ENCODE measurements around the gene EPHB6. TPM values are rescaled to one million over a fixed set of nuclear protein-coding genes. Genes with fewer than 3 reads are reported as not detected.

EPHB6 gene
- total and polyA plus RNA-seq, 7 experiments from 2014 or later = 9.8 to 110 (median 65.7) TPM

DNA sequence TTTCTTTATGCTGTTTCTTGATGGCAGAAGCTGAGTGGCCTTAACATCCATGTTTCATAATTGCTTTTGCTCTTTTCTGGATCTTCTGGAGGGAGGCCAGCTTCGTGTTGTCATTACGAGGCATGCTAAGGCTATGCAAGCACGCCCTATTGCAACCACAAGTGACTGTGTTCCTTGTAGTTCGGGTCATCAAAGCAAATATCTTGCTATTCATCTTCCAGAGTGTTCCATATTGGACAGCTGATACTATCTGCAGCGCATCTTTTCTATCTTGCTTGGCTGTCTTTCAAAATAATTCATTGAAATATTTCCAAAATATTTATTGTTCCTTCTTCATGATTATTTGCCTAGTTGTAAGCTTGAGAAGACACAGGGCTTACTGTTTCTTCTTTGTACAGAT lies 5.0 kb downstream of the EPHB6 start:
- peaks cover 13 to 42% (median 32%) of the 10 kb centered on the region in 7 donors for H3K4me1 Mint-ChIP-seq
- POLR2A ChIA-PET = interaction anchor here (0.6 to 10.8 kb wide), 2 partner anchors 50 to 413 kb away, joined by 3 to 133 read pairs; no protein-coding TSS in a partner anchor
- H3K4me1 ChIP-seq (ENCODE audit: control insufficient read depth in 2 of 2, insufficient read depth in 2 of 2, low read length in 2 of 2) = peaks cover 0 to 12% of the 10 kb centered on the region in 2 donors
- no peaks in the 10 kb centered on the region for H3K27me3 ChIP-seq (ENCODE audit: control insufficient read depth in 2 of 2, insufficient read depth in 2 of 2, low read length in 2 of 2)
- H3K27ac ChIP-seq (ENCODE audit: low read depth, low read length) = no peak overlapping the region
- peaks cover 0 to 12% (median 0%) of the 10 kb centered on the region in 5 donors for H3K36me3 Mint-ChIP-seq
- no peak for DNase-seq
- H3K27me3 Mint-ChIP-seq = peaks cover 0 to 21% (median 0%) of the 10 kb centered on the region in 5 donors
- H3K9me3 Mint-ChIP-seq = no peaks in the 10 kb centered on the region
- H3K36me3 ChIP-seq (ENCODE audit: control insufficient read depth in 2 of 3, insufficient read depth in 3 of 3, low read length in 3 of 3) = peaks cover 0 to 26% (median 0%) of the 10 kb centered on the region in 3 experiments
- ATAC-seq = no peak
- H3K9me3 ChIP-seq (ENCODE audit: control insufficient read depth in 2 of 3, low read length in 3 of 3) = no peaks in the 10 kb centered on the region
- no peak overlapping the region for H3K4me3 Mint-ChIP-seq
- CTCF ChIA-PET = interaction anchor here (0.6 to 2.2 kb wide), 4 partner anchors 21 to 355 kb away, joined by 3 to 5 read pairs (median 4); no protein-coding TSS in a partner anchor
- intact Hi-C loops (cut with micrococcal nuclease) = no loop called here
- peak overlapping the region in 5 of 9 donors; percentile 7 to 81 (median 52) for H3K27ac Mint-ChIP-seq
- H3K4me3 ChIP-seq (ENCODE audit: low read length) = no peak overlapping the region

DNA sequence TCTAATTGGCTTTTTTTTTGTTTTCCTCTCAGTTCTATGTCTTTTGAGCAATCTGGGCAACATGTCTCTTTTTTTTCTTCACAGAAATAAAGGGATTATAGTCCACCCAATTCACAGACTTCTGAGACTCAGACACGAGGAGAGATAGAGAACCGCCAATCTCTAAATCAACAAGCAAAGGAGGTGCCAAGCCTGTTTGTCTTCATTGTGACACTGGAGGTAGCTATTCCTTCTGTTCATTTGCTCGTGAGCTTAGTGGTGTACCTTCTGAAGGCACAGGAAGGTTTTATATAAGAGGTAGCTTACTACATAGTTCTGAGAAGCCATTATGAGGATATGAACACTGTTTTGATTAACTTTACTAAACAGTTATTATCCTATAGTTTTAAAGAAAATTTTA lies 6.1 kb downstream of the EPHB6 start:
- ATAC-seq (no peak), DNase-seq (peak in 1 of 9 donors; percentile 15)
- POLR2A ChIA-PET = interaction anchor here (0.9 to 10.8 kb wide), 2 partner anchors 9 to 51 kb away, joined by 3 to 133 read pairs; no protein-coding TSS in a partner anchor
- Histone ChIP-seq H3K4me1 (ENCODE audit: control insufficient read depth in 2 of 2, insufficient read depth in 2 of 2, low read length in 2 of 2) (peaks cover 0 to 4% of the 10 kb centered on the region in 2 donors), H3K36me3 (ENCODE audit: control insufficient read depth in 2 of 3, insufficient read depth in 3 of 3, low read length in 3 of 3) (peaks cover 0 to 26% (median 0%) of the 10 kb centered on the region in 3 experiments), H3K27ac (ENCODE audit: low read depth, low read length) (no peak overlapping the region), H3K4me3 (ENCODE audit: low read length) (no peak overlapping the region), H3K27me3 (ENCODE audit: control insufficient read depth in 2 of 2, insufficient read depth in 2 of 2, low read length in 2 of 2) (no peaks in the 10 kb centered on the region), H3K9me3 (ENCODE audit: control insufficient read depth in 2 of 3, low read length in 3 of 3) (no peaks in the 10 kb centered on the region)
- H3K9me3 Mint-ChIP-seq = no peaks in the 10 kb centered on the region
- no peak overlapping the region for H3K4me3 Mint-ChIP-seq
- peak overlapping the region in 6 of 9 donors; percentile 9 to 78 (median 42) for H3K27ac Mint-ChIP-seq
- CTCF ChIA-PET = interaction anchor here (1.0 to 1.2 kb wide), 3 partner anchors 20 to 48 kb away, joined by 3 to 5 read pairs (median 4); no protein-coding TSS in a partner anchor
- intact Hi-C loops (cut with micrococcal nuclease) = no loop called here
- H3K4me1 Mint-ChIP-seq = peaks cover 8 to 42% (median 29%) of the 10 kb centered on the region in 7 donors
- peaks cover 0 to 13% (median 0%) of the 10 kb centered on the region in 5 donors for H3K36me3 Mint-ChIP-seq
- peaks cover 0 to 17% (median 0%) of the 10 kb centered on the region in 5 donors for H3K27me3 Mint-ChIP-seq

DNA sequence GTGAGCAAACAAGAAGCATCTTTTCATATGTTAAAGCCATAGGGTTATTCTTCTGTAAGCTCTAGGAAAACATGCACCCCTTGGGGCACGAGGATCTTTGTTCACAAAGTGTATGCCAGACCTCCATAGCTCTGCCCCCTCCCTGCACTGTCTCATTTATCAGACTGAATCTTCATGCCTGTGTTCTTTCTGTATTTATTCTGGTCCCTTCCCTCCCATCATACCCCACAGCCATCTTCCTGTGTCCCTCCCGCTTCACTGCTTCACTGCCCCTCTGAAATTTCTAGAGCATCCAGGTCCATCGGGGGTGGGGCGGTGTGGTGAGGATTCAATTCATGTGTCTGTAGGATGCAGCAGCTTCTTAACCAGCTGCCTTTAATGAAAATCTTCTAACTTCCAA lies 7.5 kb downstream of the EPHB6 start:
- no peak overlapping the region for H3K4me3 ChIP-seq (ENCODE audit: low read length)
- H3K4me1 ChIP-seq (ENCODE audit: control insufficient read depth in 2 of 2, insufficient read depth in 2 of 2, low read length in 2 of 2) = no peaks in the 10 kb centered on the region
- H3K27me3 ChIP-seq (ENCODE audit: control insufficient read depth in 2 of 2, insufficient read depth in 2 of 2, low read length in 2 of 2) = no peaks in the 10 kb centered on the region
- peaks cover 0 to 9% (median 0%) of the 10 kb centered on the region in 5 donors for H3K27me3 Mint-ChIP-seq
- DNase-seq = no peak
- ChIA-PET POLR2A (interaction anchor here (0.6 to 10.8 kb wide), 3 partner anchors 52 to 77 kb away, joined by 3 to 133 read pairs (median 3); no protein-coding TSS in a partner anchor), CTCF (interaction anchor here (1.2 kb wide), 1 partner anchor 9 kb away, joined by 3 read pairs; no protein-coding TSS in a partner anchor)
- H3K36me3 Mint-ChIP-seq = peaks cover 0 to 13% (median 0%) of the 10 kb centered on the region in 5 donors
- H3K9me3 Mint-ChIP-seq = no peaks in the 10 kb centered on the region
- H3K36me3 ChIP-seq (ENCODE audit: control insufficient read depth in 2 of 3, insufficient read depth in 3 of 3, low read length in 3 of 3) = peaks cover 0 to 30% (median 0%) of the 10 kb centered on the region in 3 experiments
- peak overlapping the region in 7 of 9 donors; percentile 18 to 76 (median 39) for H3K27ac Mint-ChIP-seq
- no peak for ATAC-seq
- H3K4me1 Mint-ChIP-seq = peaks cover 0 to 30% (median 18%) of the 10 kb centered on the region in 7 donors
- H3K4me3 Mint-ChIP-seq = no peak overlapping the region
- intact Hi-C loops (cut with micrococcal nuclease) = no loop called here
- no peaks in the 10 kb centered on the region for H3K9me3 ChIP-seq (ENCODE audit: control insufficient read depth in 2 of 3, low read length in 3 of 3)
- H3K27ac ChIP-seq (ENCODE audit: low read depth, low read length) = no peak overlapping the region

DNA sequence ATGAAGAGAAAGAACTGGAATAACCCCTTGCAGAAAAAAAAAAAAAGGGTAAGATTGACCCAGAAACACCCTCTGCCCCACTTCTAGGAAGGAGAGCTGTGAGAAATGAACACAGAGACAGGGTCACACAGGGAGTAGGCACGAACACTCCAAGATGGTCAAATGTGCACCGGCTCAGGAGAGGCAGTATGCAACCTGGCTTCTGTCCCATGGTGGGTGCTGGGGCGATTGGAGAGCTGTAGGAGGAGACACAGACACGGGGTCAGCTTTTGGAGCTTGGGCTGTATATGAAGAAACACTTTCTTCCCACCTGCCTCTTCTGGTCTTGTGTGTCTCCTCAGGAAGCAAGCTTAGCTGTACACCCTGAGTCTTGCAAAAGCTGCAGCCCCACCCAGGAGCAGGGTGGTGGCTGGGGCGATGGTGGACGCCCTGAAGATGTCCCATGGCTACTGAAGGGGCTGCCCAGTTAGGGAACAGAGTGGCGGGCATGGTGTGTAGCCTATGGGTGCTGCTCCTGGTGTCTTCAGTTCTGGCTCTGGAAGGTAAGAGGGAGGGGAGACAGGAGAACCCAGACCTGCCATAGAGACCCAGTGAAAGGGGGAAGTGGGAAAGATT lies 8.0 kb downstream of the EPHB6 start:
- Mint-ChIP-seq H3K9me3 (no peaks in the 10 kb centered on the region), H3K4me3 (peak overlapping the region in 1 of 10 donors; percentile 14), H3K27ac (peak overlapping the region in 6 of 9 donors; percentile 19 to 49 (median 38)), H3K4me1 (peaks cover 0 to 25% (median 15%) of the 10 kb centered on the region in 7 donors), H3K36me3 (peaks cover 0 to 13% (median 0%) of the 10 kb centered on the region in 5 donors), H3K27me3 (peaks cover 0 to 9% (median 0%) of the 10 kb centered on the region in 5 donors)
- Histone ChIP-seq H3K4me1 (ENCODE audit: control insufficient read depth in 2 of 2, insufficient read depth in 2 of 2, low read length in 2 of 2) (no peaks in the 10 kb centered on the region), H3K27me3 (ENCODE audit: control insufficient read depth in 2 of 2, insufficient read depth in 2 of 2, low read length in 2 of 2) (no peaks in the 10 kb centered on the region), H3K27ac (ENCODE audit: low read depth, low read length) (no peak overlapping the region), H3K4me3 (ENCODE audit: low read length) (no peak overlapping the region), H3K9me3 (ENCODE audit: control insufficient read depth in 2 of 3, low read length in 3 of 3) (no peaks in the 10 kb centered on the region), H3K36me3 (ENCODE audit: control insufficient read depth in 2 of 3, insufficient read depth in 3 of 3, low read length in 3 of 3) (peaks cover 0 to 30% (median 0%) of the 10 kb centered on the region in 3 experiments)
- intact Hi-C loops (cut with micrococcal nuclease) = no loop called here
- CTCF ChIA-PET = interaction anchor here (1.2 kb wide), 1 partner anchor 9 kb away, joined by 3 read pairs; no protein-coding TSS in a partner anchor
- no peak for DNase-seq
- no peak for ATAC-seq
- POLR2A ChIA-PET = interaction anchor here (0.6 to 10.8 kb wide), 3 partner anchors 53 to 77 kb away, joined by 3 to 133 read pairs (median 3); no protein-coding TSS in a partner anchor

DNA sequence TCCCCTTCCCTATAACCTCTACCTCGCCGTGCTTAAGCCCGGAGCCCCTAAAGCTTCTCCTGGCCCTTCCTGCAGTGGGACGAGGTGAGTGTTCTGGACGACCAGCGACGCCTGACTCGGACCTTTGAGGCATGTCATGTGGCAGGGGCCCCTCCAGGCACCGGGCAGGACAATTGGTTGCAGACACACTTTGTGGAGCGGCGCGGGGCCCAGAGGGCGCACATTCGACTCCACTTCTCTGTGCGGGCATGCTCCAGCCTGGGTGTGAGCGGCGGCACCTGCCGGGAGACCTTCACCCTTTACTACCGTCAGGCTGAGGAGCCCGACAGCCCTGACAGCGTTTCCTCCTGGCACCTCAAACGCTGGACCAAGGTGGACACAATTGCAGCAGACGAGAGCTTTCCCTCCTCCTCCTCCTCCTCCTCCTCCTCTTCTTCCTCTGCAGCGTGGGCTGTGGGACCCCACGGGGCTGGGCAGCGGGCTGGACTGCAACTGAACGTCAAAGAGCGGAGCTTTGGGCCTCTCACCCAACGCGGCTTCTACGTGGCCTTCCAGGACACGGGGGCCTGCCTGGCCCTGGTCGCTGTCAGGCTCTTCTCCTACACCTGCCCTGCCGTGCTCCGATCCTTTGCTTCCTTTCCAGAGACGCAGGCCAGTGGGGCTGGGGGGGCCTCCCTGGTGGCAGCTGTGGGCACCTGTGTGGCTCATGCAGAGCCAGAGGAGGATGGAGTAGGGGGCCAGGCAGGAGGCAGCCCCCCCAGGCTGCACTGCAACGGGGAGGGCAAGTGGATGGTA lies 9.2 kb downstream of the EPHB6 start:
- Mint-ChIP-seq H3K36me3 (peaks cover 0 to 13% (median 0%) of the 10 kb centered on the region in 5 donors), H3K9me3 (no peaks in the 10 kb centered on the region), H3K4me3 (no peak overlapping the region), H3K27me3 (peaks cover 0 to 6% (median 0%) of the 10 kb centered on the region in 5 donors), H3K4me1 (peaks cover 0 to 17% (median 11%) of the 10 kb centered on the region in 7 donors), H3K27ac (peak overlapping the region in 1 of 9 donors; percentile 34)
- Histone ChIP-seq H3K4me1 (ENCODE audit: control insufficient read depth in 2 of 2, insufficient read depth in 2 of 2, low read length in 2 of 2) (no peaks in the 10 kb centered on the region), H3K36me3 (ENCODE audit: control insufficient read depth in 2 of 3, insufficient read depth in 3 of 3, low read length in 3 of 3) (peaks cover 0 to 41% (median 0%) of the 10 kb centered on the region in 3 experiments), H3K27me3 (ENCODE audit: control insufficient read depth in 2 of 2, insufficient read depth in 2 of 2, low read length in 2 of 2) (no peaks in the 10 kb centered on the region), H3K9me3 (ENCODE audit: control insufficient read depth in 2 of 3, low read length in 3 of 3) (no peaks in the 10 kb centered on the region), H3K27ac (ENCODE audit: low read depth, low read length) (no peak overlapping the region), H3K4me3 (ENCODE audit: low read length) (no peak overlapping the region)
- ChIA-PET CTCF (interaction anchor here (0.7 kb wide), 1 partner anchor 85 kb away, joined by 3 read pairs; no protein-coding TSS in a partner anchor), POLR2A (interaction anchor here (1.0 to 10.8 kb wide), 3 partner anchors 9 to 56 kb away, joined by 3 to 133 read pairs (median 4); no protein-coding TSS in a partner anchor)
- ATAC-seq = no peak
- intact Hi-C loops (cut with micrococcal nuclease) = no loop called here
- peak in 1 of 9 donors; percentile 13 for DNase-seq

Data from naive thymus-derived CD4-positive, alpha-beta T cell (primary cell).